HG02970 (cell line): ENCODE data around the gene ZNF500.

ENCODE experiments used
- ATAC-seq: cut with Tn5 transposase; IDR thresholded peaks from one replicate; pipeline ENCODE4 v1.9.1; 2021; ENCODE audit warnings: mild to moderate bottlenecking, moderate library complexity, moderate number of reproducible peaks; ENCODE audit not compliant: unreplicated experiment, low FRiP score

Gene ZNF500

DNA sequence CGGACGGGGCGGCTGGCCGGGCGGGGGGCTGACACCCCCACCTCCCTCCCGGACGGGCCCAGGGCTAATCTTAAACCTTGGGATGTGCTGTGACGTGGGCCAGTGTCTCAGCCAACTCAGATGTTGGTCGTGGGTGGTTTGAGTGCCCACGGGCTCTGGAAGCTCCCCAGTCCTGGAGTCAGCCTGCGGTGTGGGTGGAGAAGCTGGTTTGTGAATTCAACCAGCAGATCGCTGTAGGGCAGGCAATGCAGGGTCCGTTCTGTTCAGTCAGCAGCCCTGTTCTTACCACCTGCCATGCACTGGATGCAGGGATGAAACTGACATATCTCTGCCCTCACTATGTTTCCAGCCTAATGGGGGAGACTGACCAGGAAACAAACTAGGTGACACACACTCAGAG lies 8.0 kb upstream of the ZNF500 start:
- ATAC-seq = no peak

DNA sequence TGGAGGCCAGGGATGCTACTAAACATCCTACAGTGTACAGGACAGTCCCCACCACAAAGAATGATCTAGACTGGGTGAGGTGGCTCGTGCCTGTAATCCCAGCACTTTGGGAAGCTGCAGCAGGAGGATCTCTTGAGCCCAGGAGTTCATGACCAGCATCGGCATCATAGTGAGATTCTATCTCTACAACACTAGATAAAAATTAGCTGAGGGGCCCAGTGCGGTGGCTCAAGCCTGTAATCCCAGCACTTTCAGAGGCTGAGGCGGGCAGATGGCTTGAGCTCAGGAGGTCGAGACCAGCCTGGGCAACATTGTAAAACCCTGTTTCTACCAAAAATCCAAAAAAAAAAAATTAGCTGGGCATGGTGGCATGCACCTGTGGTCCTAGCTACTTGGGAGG lies 5.4 kb upstream of the ZNF500 start:
- ATAC-seq = no peak

DNA sequence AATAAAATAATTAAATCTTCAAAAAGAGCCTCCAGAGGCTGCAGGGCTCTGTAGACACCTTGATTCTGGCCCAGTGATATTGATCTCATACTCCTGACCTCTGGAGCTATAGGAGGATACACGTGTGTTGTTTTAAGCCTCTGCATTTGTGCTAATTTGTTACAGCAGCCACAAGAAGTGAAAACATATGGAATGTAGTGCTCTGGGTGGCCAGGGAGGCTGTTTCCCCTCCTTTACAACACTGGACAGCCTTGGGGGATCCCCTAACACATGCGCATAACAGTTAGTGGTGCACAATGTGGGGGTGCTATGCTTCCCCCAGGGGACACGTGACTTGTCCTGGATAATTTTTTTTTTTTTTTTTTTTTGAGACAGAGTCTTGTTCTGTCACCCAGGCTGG lies 4.7 kb upstream of the ZNF500 start:
- no peak for ATAC-seq

DNA sequence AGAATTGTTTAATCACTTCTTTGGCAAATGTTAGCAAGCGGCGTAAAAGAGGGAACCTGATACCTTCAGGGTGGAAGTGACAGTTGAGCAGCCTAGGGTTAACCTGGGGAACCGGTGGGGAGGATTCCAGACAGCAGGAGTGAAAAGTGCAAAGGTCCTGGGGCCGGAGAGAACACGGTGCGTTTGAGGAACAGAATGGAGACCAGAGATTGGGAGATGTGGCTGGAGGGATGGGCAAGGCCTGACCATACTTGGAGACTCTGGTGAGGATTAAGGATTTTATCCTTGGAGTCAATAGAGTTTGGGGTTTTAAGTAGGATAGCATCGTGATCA lies 2.3 kb upstream of the ZNF500 start:
- ATAC-seq = no peak

DNA sequence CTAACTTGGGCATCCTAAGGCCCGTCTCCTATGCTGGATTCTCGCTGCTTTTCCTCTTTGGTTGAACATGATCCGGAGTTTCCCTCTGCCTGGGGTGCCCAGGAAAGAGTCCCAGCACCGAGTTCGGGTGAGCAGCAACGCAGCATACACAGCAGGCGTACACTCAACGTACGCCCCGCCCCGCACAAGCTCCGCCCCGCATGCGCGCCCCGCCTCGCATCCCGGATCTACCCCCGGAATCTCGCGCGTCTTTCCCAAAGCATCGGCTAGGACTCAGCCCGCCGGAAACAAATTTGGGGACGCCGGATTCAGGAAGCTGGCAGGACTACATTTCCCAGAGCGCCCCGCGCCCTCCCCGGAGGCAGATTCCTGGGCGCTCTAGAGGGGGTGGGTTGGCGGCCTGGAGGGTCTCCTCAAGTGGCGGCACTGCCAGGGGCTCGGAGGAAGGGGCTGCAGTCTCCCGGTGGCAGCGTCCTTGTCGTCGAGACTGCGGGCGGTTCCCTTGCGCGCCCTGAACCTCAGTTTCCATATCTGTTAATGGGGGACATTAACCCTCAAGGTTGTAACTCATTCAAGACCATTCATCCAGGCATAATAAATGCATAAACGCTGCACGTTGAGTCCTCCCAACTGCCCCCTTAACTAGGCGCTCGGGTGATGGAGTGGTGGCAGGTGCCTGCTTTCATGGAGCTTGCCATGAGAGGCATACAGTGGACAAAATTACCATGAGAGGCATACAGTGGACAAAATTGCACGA lies 1.8 kb upstream of the ZNF500 start:
- ATAC-seq = no peak

DNA sequence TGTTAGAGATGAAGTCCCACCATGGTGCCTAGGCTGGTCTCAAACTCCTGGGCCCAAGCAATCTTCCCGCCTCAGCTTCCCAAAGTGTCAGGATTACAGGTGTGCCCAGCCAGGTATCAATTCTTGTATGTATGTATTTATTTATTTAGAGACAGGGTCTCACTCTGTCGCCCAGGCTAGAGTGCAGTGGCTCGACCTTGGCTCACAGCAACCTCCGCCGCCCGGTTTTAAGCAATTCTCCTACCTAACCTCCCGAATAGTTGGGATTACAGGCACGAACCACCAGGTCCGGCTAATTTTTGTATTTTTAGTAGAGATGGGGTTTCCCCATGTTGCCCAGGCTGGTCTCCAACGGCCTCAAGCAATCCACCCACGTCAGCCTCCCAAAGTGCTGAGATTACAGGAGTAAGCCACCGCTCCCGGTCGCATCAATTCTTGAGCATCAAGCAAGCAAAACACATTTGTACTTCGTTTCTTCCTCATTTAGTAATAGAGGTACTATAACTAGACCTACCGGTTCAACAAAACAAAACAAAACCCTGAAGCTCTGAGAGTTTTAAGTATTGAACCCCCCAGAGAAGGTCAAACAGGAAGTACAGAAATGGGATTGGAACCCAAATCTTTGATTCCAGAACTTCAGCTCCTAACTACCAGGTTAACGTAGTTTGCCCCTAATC lies 1.0 kb upstream of the ZNF500 start:
- ATAC-seq = no peak

DNA sequence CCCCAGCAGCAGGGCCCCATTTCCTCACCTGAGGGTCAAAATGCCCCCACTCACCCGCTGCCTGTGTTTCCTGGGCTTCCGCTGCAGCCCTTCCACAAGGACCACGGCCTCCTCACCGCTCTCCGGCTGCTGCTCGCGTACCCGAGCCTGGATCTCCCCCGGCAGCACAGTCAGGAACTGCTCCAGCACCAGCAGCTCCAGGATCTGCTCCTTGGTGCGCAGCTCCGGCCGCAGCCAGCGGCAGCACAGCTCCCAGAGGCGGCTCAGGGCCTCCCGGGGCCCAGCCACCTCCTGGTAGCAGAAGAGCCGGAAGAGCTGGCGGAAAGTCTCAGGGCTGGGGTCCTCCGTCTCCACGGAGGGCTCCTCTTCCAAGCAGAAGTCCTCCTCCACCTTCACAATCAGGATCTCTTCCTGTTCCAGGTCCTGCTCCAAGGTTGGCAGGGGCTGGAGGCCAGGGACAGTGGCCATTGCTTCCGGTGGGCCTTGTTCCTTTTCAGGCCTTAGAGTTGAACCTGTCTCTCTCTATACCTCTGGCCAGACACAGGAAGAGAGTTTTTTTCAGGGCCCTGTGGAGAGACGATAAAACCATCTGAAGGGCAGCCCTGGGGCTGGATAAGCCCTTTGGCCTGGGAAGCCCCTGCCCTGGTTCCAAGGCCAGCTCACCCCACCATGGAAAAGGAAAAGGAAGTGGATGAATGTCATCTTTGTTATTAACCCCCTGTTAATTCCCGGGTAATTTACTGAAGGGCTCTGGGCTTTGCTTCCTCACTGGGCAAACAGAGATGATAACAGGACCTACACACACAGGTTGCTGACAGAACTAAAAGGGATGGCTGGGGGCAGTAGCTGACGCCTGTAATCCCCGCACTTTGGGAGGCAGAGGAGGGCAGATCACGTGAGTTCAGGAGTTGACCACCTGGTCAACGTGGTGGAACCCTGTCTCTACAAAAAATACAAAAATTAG lies 1.2 kb downstream of the ZNF500 start:
- no peak for ATAC-seq

DNA sequence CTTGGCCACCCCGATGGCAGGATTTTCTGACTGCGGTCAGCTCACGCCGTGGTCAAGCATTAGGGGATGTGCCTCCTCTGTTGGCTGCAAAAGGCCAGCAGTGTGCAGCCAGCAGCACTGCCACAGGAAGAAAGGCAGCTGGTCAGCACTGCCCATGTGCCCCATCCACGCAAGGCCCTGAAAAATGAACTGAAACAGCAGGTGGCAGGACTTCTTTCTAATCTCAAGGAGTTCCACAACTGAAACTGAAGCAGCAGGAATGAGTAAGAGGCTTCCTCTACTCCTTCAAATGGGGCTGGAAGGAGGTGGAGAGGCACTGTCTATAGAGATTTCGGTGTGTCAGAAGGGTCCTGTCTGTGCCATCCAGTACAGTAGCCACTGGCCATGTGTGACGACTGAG lies 3.2 kb downstream of the ZNF500 start:
- ATAC-seq = no peak

DNA sequence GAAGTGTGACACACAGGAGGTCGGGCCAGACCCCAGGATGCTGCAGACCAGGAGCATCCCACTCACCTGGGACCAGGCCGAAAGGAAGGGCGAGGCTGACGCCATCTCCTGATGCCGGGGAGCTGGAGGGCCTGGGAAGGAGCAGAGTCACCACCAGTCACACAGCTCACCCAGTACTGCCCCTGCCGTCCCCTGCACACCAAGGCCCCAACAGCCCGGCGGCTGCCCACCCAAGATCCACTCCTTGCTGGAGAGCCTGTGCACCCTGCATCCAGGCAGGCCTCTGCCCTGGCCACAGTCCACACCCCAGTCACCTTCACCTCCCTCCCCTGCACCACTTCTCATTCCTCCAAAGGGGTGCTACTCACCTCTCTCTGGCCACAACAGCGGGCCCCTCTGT lies 4.8 kb downstream of the ZNF500 start:
- no peak for ATAC-seq

DNA sequence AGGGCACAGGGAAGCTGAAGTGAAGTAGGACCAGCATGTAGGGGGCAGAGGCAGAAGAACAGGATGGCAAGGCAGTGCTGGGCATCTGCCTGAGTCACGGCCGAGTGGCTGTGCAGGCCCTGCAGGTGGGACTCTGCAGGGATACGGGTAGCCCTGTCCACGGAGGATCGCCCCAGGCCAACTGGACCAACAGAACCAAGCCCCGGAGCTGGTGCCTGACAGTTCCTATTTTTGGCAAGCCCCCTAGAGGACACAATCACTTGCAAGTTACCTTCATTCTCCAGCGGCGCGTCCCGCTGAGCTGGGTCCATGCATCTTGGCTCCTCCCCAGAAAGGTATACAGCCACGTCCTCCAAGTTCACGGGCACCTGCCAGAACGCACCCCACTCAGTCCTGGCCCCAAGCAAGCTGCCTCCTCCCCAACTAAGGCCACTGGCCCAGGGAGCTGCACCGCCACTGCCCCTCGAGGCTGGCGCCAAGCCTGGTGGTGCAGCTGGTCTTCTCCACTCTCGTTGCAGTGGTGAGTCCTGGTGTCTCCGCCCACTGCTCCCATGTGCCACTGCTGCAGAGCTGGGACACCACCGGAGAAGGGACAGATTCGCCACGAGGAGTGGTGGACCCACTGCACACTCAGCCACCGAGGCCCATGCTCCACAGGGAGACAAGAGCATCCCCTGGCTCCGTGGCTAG lies 6.6 kb downstream of the ZNF500 start:
- no peak for ATAC-seq

DNA sequence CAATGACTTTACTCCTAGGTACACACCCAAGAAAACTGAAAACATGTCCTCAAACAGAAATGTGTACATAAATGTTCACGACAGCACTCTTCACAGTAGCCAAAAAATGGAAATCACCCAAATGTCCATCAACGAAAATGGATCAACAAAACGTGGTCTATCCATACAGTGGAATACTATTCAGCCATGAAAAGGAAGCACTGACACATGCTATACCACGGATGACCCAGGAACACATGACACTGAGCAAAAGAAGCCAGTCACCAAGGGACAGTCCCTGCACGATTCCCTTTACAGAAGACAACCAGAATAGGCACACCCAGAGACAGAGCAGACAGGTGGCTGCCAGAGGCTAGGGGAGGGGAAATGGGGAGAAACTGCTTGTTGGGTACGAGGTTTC lies 11.3 kb downstream of the ZNF500 start:
- ATAC-seq = no peak

DNA sequence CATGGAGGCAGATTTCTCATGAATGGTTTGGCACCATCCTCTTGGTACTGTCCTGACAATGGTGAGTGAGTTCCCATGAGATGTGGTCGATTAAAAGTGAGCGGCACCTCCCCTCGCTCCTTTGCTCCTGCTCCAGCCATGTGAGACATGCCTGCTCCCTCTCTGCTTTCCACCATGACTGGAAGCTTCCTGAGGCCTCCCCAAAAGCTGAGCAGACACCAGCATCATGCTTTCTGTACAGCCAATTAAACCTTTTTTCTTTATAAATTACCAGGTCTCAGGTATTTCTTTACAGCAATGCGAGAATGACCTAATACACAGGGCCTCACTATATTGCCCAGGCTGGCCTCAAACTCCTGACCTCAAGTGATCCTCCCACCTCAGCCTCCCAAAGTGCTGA lies 12.1 kb downstream of the ZNF500 start:
- ATAC-seq = no peak

DNA sequence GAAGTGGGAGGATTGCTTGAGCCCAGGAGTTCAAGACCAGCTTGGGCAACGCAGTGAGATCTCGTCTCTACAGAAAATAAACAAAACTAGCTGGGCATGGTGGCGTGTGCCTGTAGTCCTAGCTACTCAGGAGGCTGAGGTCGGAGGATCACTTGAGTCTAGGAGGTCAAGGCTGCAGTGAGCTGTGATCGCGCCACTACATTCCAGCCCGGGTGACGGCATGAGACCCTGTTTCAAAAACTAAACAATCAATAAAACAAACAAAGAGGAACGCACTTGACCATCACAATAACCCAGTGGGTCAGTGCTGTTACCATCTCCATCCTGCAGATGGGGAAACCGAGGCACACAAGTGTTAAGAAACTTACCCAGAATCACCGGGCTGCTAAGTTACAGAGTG lies 13.7 kb downstream of the ZNF500 start:
- no peak for ATAC-seq

DNA sequence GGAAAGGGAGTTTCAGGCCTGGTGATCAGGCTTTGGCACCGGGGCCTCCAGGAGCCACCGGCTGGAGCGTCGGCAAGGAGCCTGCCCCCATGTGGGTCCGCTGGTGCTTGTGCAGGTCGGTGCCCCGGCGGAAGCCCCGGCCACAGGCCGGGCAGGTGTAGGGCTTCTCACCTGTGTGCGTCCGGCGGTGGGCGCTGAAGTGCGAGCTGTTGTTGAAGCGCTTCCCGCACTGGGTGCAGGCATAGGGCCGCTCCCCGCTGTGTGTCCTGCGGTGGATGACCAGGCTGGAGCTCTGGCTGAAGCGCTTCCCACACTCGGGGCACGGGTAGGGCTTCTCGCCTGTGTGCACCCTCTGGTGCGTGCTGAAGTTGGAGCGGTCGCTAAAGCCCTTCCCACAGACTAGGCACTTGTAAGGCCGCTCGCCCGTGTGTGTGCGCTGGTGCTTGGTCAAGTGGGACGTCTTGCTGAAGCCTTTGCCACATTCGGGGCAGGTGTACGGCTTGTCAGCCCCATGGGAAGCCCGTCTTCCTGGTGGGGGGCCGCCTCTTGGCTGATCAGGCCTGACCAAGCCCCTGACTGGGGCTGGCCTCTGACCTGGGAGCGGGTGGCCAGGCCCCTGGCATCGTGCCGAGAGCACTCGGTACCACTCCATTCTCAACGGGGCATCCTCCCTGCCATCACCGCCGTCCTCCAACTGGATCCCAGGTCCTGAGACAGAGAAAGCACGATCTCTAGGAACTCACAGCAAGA lies 14.4 kb downstream of the ZNF500 start:
- no peak for ATAC-seq

DNA sequence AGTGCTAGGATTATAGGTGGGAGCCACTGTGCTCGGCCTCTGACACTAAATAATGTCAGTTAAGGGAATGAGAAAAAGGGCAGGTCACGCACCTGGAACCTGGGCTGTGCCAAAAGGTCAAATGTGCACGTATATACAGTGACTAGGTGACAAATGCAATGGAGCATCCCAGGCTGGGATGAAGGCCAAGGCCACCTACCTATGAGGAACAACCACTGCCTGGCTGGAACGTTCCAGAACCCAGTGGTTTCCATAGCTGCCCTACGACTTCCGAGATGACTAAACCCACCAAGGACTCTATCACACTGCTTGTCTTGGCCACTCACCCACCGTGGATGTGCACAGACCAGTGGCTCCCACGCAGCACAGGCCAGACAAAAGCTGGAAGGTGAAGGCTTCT lies 16.1 kb downstream of the ZNF500 start:
- ATAC-seq = no peak

DNA sequence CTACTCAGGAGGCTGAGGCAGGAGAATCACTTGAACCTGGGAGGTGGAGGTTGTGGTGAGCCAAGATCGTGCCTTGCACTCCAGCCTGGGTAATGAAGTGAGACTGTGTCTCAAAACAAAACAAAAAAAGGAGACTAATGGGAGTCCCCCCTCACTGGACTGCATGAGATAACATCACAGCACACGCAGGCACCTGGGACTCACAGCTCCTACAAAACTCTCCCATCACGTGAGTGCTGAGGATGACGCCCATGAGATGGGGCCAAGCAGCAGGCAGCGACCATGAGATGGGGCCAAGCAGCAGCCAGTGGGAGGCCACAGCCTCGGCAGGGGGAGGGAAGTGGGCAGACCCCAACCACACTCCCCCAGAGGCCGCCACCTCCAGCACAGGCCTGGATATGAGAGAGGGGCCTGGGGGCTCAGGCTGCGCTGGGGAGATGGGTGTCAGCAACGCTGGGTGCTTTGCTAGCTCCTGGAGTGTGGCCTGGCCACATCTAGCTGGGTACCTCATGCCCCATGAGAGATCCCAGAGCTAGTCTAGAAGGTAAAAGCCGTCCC lies 17.2 kb downstream of the ZNF500 start:
- ATAC-seq = no peak

DNA sequence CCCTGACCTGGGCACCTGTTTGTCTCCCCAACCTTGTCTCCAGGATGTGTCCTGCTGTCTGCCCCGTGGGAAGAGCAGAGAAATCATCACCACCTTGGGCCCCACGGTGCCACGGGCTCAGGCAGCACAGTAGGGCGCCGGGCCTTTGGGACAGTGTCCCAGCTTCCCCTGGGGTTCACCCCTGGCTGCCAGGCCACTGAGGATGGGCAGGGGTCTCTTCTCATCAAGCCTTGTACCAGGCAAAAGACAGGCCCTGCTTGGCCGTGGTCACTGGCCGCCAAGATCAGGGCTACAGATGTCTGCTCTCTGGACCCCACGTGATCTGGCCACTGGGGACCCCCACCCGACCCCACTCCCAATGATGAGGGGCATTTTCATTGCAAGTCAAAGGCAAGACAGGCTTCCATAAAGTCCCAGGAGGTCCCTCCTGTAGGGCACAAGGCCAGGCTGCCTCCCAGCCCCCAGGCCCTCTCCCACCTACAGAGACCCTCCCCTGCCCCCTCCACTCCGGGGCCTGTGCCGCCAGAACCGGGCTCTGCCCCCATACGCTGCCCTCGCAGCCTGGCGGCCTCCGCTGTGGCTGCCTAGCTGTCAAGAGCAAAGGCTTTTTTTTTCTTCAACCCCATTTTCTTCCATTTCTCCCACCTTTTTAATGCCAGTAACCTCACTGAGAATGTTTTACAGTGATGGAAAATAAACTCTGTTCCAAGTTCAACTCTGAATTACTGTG lies 18.1 kb downstream of the ZNF500 start:
- ATAC-seq = no peak

DNA sequence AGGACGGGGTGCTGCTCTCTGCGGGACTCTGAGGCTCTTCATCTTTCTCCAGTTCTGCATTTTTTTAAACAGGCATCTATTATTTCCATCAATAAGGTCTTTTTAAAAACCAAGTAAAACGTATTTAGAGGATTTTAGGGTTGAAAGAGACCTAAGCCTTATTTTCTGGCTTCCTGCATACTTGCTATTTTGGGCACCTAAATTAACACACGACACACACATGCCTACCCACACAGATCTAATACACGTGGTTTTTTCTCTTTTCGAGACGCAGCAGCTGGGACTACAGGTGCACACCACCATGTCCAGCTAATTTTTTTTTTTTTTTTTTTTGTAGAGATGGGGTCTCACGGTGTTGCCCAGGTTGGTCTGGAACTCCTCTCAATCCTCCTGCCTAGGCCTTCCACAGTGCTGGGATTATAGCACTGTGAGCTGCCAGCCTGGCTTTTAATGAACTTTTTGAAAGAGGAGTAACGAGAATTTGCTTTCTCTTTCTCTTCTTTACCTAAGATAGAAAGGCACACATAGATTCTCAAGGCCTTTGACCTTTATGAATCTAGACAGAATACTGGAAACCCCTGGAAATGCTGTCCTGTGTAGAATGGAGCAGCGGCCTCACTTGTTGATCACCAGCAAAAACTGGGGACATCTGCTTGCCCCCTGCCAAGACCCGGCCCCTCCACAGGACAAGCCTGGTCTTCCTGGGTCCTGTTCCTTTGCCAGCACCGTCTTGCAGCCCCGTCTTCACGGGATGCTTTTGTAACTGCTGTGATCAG lies 18.9 kb downstream of the ZNF500 start:
- no peak for ATAC-seq
